Calu3 (cell line): ENCODE results near the gene TPCN2. TPM values are rescaled to one million over a fixed set of nuclear protein-coding genes. Genes with fewer than 3 reads are reported as not detected.
A peak's percentile ranks its signal among the peaks of the same experiment; 100 is the strongest.

Source experiments
- BruUV-seq: library from RNA; stranded (reverse); fragments of 400-500 nt; replicated peaks from 2 replicates; lab custom pipeline; 2021; lab: Mats Ljungman, UMichigan
- CTCF ChIA-PET: fragments of 300-600 bp; sonication (Branson Sonifier 250); formaldehyde crosslinking; loops from one replicate; lab custom pipeline; 2022; ENCODE audit warnings: antibody characterized with exemption; lab: Charles Lee
- DNase-seq: peaks from one replicate; pipeline ENCODE4 v3.0.0; 2022
- H3K27ac Mint-ChIP-seq: one replicate; pipeline ENCODE4 v1.8.0; 2022; ENCODE audit warnings: mixed read lengths; ENCODE audit not compliant: unreplicated experiment
- H3K27me3 Mint-ChIP-seq: one replicate; pipeline ENCODE4 v1.8.0; 2022; ENCODE audit warnings: mixed read lengths; ENCODE audit not compliant: unreplicated experiment
- H3K36me3 Mint-ChIP-seq: one replicate; pipeline ENCODE4 v1.8.0; 2022; ENCODE audit warnings: mild to moderate bottlenecking, moderate library complexity, mixed read lengths; ENCODE audit not compliant: insufficient read depth, unreplicated experiment
- H3K4me1 Mint-ChIP-seq: one replicate; pipeline ENCODE4 v1.8.0; 2022; ENCODE audit warnings: mild to moderate bottlenecking, low read depth, mixed read lengths; ENCODE audit not compliant: unreplicated experiment
- H3K4me3 Mint-ChIP-seq: one replicate; pipeline ENCODE4 v1.8.0; 2022; ENCODE audit warnings: mild to moderate bottlenecking, low read depth, moderate library complexity, mixed read lengths; ENCODE audit not compliant: unreplicated experiment
- H3K9me3 Mint-ChIP-seq: one replicate; pipeline ENCODE4 v1.8.0; 2022; ENCODE audit warnings: low read depth, mixed read lengths; ENCODE audit not compliant: unreplicated experiment
- intact Hi-C: fragments of 100-400 bp; cut with micrococcal nuclease; formaldehyde crosslinking; loops from one replicate; pipeline ENCODE4 v1.10.0; 2022; ENCODE audit not compliant: unreplicated experiment
- total RNA-seq: library from RNA; stranded (reverse); gene quantifications from 2 replicates; pipeline ENCODE4 v1.2.3, GENCODE V29; 2022
- TF ChIP-seq, protein P1 (sequence below): fragments of 200-600 bp; IDR thresholded peaks from one replicate; pipeline ENCODE4 v1.8.0; 2022; ENCODE audit warnings: antibody characterized with exemption; ENCODE audit not compliant: unreplicated experiment

Gene TPCN2
- total RNA-seq, 1 experiment from 2014 or later: 21.9 TPM

DNA sequence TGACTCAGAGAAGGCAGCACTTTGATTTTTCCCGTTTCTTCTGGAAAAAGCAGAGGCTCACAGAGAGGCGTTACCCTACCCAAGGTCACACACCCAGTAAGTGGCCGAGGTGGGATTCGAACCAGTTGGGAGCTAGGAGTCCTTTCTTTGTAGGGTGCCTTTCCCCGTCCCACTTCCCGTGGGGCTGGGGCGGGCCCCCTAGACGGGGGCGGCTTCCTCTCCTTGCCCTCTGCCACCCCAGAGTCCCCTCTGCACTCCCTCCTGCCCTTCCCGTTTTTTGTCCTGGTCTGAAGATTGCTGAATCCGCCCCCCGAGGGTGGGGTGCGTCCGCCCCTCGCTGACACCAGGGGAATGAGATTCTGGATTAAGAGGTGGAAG, 747 bp downstream of the TPCN2 start:
- Mint-ChIP-seq H3K4me1 (no peaks in the 10 kb centered on the region), H3K4me3 (peak overlapping the region; percentile 72), H3K27me3 (peaks cover 15% of the 10 kb centered on the region), H3K36me3 (peaks cover 18% of the 10 kb centered on the region), H3K27ac (peak overlapping the region; percentile 71), H3K9me3 (no peaks in the 10 kb centered on the region)
- TF ChIP-seq, protein P1, sequence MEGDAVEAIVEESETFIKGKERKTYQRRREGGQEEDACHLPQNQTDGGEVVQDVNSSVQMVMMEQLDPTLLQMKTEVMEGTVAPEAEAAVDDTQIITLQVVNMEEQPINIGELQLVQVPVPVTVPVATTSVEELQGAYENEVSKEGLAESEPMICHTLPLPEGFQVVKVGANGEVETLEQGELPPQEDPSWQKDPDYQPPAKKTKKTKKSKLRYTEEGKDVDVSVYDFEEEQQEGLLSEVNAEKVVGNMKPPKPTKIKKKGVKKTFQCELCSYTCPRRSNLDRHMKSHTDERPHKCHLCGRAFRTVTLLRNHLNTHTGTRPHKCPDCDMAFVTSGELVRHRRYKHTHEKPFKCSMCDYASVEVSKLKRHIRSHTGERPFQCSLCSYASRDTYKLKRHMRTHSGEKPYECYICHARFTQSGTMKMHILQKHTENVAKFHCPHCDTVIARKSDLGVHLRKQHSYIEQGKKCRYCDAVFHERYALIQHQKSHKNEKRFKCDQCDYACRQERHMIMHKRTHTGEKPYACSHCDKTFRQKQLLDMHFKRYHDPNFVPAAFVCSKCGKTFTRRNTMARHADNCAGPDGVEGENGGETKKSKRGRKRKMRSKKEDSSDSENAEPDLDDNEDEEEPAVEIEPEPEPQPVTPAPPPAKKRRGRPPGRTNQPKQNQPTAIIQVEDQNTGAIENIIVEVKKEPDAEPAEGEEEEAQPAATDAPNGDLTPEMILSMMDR: no peak
- intact Hi-C loops: no loop called here
- BruUV-seq: no TSS peak
- DNase-seq: no peak
- CTCF ChIA-PET: no interaction called here

GRCh38 chr11:69050592-69051380, 2.1 kb downstream of the TPCN2 start:
- H3K9me3 Mint-ChIP-seq: no peaks in the 10 kb centered on the region
- no peaks in the 10 kb centered on the region for H3K4me1 Mint-ChIP-seq
- TF ChIP-seq, protein P1: no peak
- H3K27ac Mint-ChIP-seq: no peak overlapping the region
- intact Hi-C loops: no loop called here
- peaks cover 8% of the 10 kb centered on the region for H3K27me3 Mint-ChIP-seq
- no peak overlapping the region for H3K4me3 Mint-ChIP-seq
- BruUV-seq: no TSS peak
- H3K36me3 Mint-ChIP-seq: peaks cover 18% of the 10 kb centered on the region
- CTCF ChIA-PET: no interaction called here
- DNase-seq: no peak

DNA sequence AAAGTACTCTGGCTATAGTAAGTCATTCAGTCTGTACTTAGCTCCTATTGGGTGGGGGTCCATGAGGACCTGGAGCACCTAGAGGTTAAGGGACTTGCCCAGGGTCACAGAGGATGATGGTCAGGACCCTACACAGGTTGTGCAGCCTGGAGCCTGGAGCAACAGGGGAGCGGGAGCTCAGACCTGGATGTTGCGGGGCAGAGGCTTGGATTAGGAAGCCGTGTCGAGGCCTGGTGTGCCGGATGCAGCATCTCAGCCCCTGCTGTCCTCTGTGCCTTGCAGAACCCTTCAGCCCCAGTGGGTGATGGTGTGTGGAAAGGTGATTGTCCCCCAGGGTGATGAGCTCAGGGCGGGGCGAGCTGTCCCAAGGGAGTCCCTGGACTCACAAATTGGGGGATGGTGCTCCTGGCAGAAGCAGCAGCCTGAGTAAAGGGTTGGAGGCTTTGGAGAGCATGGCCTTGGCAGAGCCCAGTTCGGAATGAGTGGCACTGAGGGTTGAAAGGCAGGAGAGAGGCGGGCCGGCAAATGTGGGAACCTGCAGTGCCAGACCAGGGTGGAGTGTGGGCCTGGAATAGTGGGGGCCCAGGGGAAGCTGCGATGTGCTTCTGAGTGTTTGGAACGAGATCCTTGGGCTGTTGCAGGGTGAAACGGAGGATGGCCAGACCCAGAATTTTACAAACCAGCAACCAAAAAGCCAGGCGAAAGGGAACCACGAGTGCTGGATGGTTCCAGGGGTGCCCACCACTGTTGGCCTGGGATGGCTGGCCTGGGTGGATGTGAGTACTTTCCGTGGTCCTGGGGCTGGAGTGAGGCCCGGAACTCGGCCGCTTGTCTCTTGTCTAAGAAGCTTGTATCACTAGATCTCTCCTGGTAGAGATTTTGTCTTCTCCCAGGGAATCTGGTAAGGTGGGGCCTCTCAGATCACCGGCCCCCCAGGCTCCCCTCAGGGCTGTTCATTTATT, 2.9 kb downstream of the TPCN2 start:
- no peak overlapping the region for H3K4me3 Mint-ChIP-seq
- BruUV-seq: no TSS peak
- H3K9me3 Mint-ChIP-seq: no peaks in the 10 kb centered on the region
- no peaks in the 10 kb centered on the region for H3K27me3 Mint-ChIP-seq
- peaks cover 18% of the 10 kb centered on the region for H3K36me3 Mint-ChIP-seq
- intact Hi-C loops: no loop called here
- H3K4me1 Mint-ChIP-seq: no peaks in the 10 kb centered on the region
- CTCF ChIA-PET: no interaction called here
- TF ChIP-seq, protein P1: no peak
- DNase-seq: no peak
- no peak overlapping the region for H3K27ac Mint-ChIP-seq

GRCh38 chr11:69052343-69053168, 3.8 kb downstream of the TPCN2 start:
- Mint-ChIP-seq H3K36me3 (peaks cover 18% of the 10 kb centered on the region), H3K4me1 (no peaks in the 10 kb centered on the region), H3K27me3 (no peaks in the 10 kb centered on the region), H3K4me3 (no peak overlapping the region), H3K27ac (no peak overlapping the region), H3K9me3 (no peaks in the 10 kb centered on the region)
- BruUV-seq: no TSS peak
- TF ChIP-seq, protein P1: no peak
- CTCF ChIA-PET: no interaction called here
- intact Hi-C loops: no loop called here
- no peak for DNase-seq
